ENCODE measurements around the gene KRT15.
"Not testable (repeated sequence)": the region's sequence is repeated elsewhere in the genome, so short reads cannot be mapped to it uniquely, and the experiment has no call there.

The KRT15 gene

GRCh38 chr17:41546819-41547218 lies 28.1 kb upstream of the KRT15 start:
- TF ChIP-seq CTCF (conservative IDR thresholded peaks at IDR 0.05; ENCODE audit: low read depth), result no peak
- no peak for DNase-seq (ENCODE audit: low spot score)
- ChIA-PET CTCF (interaction anchor here (3.3 to 4.5 kb wide), 2 partner anchors 101 to 120 kb away, joined by 24 to 51 read pairs; no protein-coding TSS in a partner anchor), POLR2A (ENCODE audit: low non-redundant PET) (no interaction called here)
- H3K27ac ChIP-seq, result peak overlapping the region; percentile 98

DNA sequence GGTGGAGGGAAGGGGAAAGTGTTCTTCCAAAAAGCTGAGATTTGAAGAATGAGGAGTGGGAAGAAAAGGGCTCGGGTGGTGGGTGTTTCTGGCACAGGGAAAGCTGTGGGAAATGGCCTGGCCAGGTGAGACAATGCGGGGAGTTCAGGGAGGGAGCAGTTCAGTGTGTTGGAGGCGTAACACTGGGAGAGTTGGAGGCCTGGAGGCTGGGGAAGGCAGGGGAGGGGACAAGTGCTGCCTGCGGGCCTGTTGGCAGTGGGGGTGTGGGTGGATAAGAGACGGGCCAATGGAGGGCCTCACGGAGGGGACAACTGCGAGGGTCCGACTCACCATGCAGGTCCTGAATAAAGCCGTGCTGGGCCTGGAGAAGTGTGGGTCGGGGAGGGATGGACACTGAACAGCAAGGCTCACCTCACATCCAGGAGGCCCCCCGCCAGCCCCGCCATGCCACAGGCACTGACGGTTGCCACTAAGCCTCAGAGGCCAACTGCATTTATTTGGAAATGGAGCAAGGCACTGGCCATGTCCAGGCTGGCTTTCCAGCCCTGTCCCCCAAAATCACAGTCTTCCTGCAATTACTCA lies 27.2 kb upstream of the KRT15 start:
- no peak for TF ChIP-seq CTCF (conservative IDR thresholded peaks at IDR 0.05; ENCODE audit: low read depth)
- ChIA-PET CTCF (interaction anchor here (1.4 kb wide), 1 partner anchor 117 kb away, joined by 3 read pairs; no protein-coding TSS in a partner anchor), POLR2A (ENCODE audit: low non-redundant PET) (no interaction called here)
- DNase-seq (ENCODE audit: low spot score), result no peak
- peak overlapping the region; percentile 98 for H3K27ac ChIP-seq

DNA sequence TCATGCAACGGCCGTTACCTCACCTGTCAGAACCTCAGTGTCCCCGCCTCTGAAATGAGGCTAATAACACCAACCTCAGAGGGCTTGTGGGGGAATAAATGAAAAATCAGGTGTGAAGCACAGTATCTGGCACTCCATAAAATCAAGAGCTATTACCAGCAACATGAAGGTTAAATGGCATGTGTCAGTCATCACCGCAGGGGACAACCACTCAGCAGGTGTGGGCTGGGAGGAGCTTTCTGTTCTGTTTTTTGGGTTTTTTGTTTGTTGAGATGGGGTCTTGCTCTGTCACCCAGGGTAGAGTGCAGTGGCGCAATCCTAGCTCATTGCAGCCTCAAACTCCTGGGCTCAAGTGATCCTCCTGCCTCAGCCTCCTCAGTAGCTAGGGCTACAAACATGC lies 26.2 kb upstream of the KRT15 start:
- ChIA-PET POLR2A (ENCODE audit: low non-redundant PET) (no interaction called here), CTCF (interaction anchor here (0.6 to 1.4 kb wide), 2 partner anchors 118 to 414 kb away, joined by 3 to 4 read pairs; no protein-coding TSS in a partner anchor)
- DNase-seq (ENCODE audit: low spot score), result no peak
- no peak for TF ChIP-seq CTCF (conservative IDR thresholded peaks at IDR 0.05; ENCODE audit: low read depth)
- peak overlapping the region; percentile 63 for H3K27ac ChIP-seq

GRCh38 chr17:41544491-41544892 lies 25.8 kb upstream of the KRT15 start:
- no peak for DNase-seq (ENCODE audit: low spot score)
- TF ChIP-seq CTCF (conservative IDR thresholded peaks at IDR 0.05; ENCODE audit: low read depth), result no peak
- ChIA-PET POLR2A (ENCODE audit: low non-redundant PET) (no interaction called here), CTCF (interaction anchor here (0.6 kb wide), 1 partner anchor 413 kb away, joined by 4 read pairs; no protein-coding TSS in a partner anchor)
- peak overlapping the region; percentile 63 for H3K27ac ChIP-seq

- POLR2A ChIA-PET (ENCODE audit: low non-redundant PET); H3K27ac ChIP-seq; CTCF ChIA-PET; DNase-seq (ENCODE audit: low spot score): not testable (repeated sequence)
Observed at GRCh38 chr17:41542786-41543185, 24.1 kb upstream of the KRT15 start.

DNA sequence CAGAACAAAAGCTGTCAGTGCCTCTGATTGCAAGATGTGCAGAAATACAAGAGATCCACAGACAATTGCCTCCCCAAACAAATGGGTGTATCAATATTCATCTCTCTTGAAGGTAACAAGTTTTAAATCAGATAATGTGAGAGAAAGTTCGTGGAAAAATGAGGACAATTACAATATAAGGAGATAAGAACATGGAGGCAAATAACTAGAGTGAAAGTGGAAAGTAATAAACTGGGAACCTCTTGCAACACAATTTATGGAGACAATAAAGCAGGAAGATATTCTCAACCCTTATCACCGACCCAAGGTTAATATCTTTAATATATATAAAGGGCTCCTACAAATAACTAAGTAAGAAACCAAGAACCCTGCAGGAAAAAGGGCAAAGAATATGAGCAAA lies 23.7 kb upstream of the KRT15 start:
- TF ChIP-seq CTCF (conservative IDR thresholded peaks at IDR 0.05; ENCODE audit: low read depth), result no peak
- DNase-seq (ENCODE audit: low spot score), result no peak
- ChIA-PET CTCF (no interaction called here), POLR2A (ENCODE audit: low non-redundant PET) (no interaction called here)
- no peak overlapping the region for H3K27ac ChIP-seq

DNA sequence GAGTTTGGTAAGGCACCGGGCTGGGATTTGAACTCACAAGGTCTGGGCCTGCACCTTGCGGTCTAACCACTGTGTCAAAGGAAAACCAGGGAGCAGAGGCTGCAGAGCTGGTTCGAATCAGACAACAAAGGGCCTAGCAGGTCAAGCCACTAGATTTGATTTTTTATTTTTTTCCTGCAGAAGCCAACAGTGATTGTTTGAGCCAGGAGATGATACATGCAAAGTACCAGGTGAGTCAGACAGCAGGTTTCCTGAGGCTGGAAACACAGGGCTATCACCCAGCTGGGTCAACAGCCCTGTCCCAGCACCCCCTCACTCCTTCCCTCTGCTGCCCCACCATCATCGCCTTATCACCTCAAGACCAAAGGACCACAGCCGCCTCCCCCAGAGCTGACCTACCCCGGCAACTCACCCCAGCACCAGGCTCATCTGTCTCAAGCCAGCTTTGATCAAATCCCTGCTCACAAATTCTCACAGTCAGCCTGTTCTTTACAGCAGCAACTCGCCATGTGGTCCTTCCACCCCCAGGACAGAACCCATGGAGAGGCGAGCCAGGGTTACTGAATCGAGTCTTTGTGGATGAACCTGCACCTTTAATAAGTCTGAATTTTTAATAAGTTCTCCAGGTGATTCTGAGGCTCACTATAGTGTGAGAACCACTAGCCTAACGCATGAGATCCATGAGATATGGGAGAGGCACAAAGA lies 22.4 kb upstream of the KRT15 start:
- no peak for TF ChIP-seq CTCF (conservative IDR thresholded peaks at IDR 0.05; ENCODE audit: low read depth)
- peak overlapping the region; percentile 42 for H3K27ac ChIP-seq
- CTCF ChIA-PET, result interaction anchor here (1.0 to 1.9 kb wide), 3 partner anchors 8 to 125 kb away, joined by 3 to 13 read pairs (median 4); no protein-coding TSS in a partner anchor
- POLR2A ChIA-PET (ENCODE audit: low non-redundant PET), result interaction anchor here (0.6 kb wide), 1 partner anchor 124 kb away, joined by 5 read pairs; no protein-coding TSS in a partner anchor
- DNase-seq (ENCODE audit: low spot score), result peak; percentile 55

Data from RWPE1 (cell line).